Panc1 (cell line): ENCODE results near the gene SLC27A2. TPM values are rescaled to one million over a fixed set of nuclear protein-coding genes. Genes with fewer than 3 reads are reported as not detected.

Source experiments
- ATAC-seq: fragments of 200-7000 bp; cut with Tn5 transposase; 2 replicates; pipeline ENCODE4 v1.9.1; 2020; ENCODE audit warnings: mild to moderate bottlenecking, moderate library complexity
- BruUV-seq: library from RNA; stranded (reverse); fragments of 400-500 nt; replicated peaks from 2 replicates; lab custom pipeline; 2021; lab: Mats Ljungman, UMichigan
- CTCF ChIA-PET: fragments of 300-600 bp; sonication (Branson Sonifier 250); formaldehyde crosslinking; loops from one replicate; lab custom pipeline; 2022; ENCODE audit warnings: antibody characterized with exemption; lab: Charles Lee
- POLR2A ChIA-PET: fragments of 300-600 bp; sonication (Branson Sonifier 250); formaldehyde crosslinking; loops from one replicate; lab custom pipeline; 2022; ENCODE audit warnings: antibody characterized with exemption; lab: Charles Lee
- DNase-seq: peaks from one replicate; pipeline ENCODE4 v3.0.0-alpha.2; 2010; ENCODE audit warnings: low read depth, low spot score
- H3K27ac ChIP-seq: 2 replicates; pipeline ENCODE4 v1.5.1; 2011; ENCODE audit warnings: mild to moderate bottlenecking, low read length, inconsistent platforms
- H3K27me3 ChIP-seq: fragments of 200-500 bp; sonication (Bioruptor generic); 2 replicates; pipeline ENCODE4 v1.6.0; 2014; ENCODE audit warnings: low read length, inconsistent platforms; ENCODE audit not compliant: control insufficient read depth, insufficient read depth
- H3K36me3 ChIP-seq: fragments of 200-500 bp; sonication (Bioruptor generic); 2 replicates; pipeline ENCODE4 v1.5.1; 2014; ENCODE audit warnings: inconsistent platforms, mild to moderate bottlenecking, low read length, moderate library complexity; ENCODE audit not compliant: control insufficient read depth, insufficient read depth
- H3K4me1 ChIP-seq: 2 replicates; pipeline ENCODE4 v1.5.1; 2011; ENCODE audit warnings: inconsistent platforms, mild to moderate bottlenecking, low read length, moderate library complexity; ENCODE audit not compliant: control insufficient read depth, insufficient read depth
- H3K4me3 ChIP-seq, 2 experiments: 2 replicates each; pipeline ENCODE4 v1.5.1; 2011 to 2012; ENCODE audit warnings: low read depth in 2 of 2, low read length in 2 of 2, mild to moderate bottlenecking in 2 of 2, inconsistent platforms in 1 of 2, moderate library complexity in 1 of 2
- H3K9me3 ChIP-seq: fragments of 200-500 bp; sonication (Bioruptor generic); 2 replicates; pipeline ENCODE4 v1.5.1; 2014; ENCODE audit warnings: low read depth, mild to moderate bottlenecking, inconsistent platforms, low read length, moderate library complexity; ENCODE audit not compliant: control insufficient read depth, insufficient read depth
- CTCF ChIP-seq: fragments of 450-650 bp; IDR thresholded peaks from 2 replicates; pipeline ENCODE4 v1.5.1; 2017; ENCODE audit warnings: mild to moderate bottlenecking
- POLR2AphosphoS5 ChIP-seq: IDR thresholded peaks from 2 replicates; pipeline ENCODE4 v1.6.1; 2012; ENCODE audit warnings: mild to moderate bottlenecking, low read depth, low read length, moderate library complexity
- REST ChIP-seq, 2 experiments: IDR thresholded peaks; 2 replicates each; pipeline ENCODE4 v1.6.1; 2011 to 2012; ENCODE audit warnings: low read depth in 2 of 2, control low read depth in 1 of 2, low read length in 1 of 2, mild to moderate bottlenecking in 1 of 2, moderate library complexity in 1 of 2; ENCODE audit not compliant: insufficient read depth in 1 of 2
- SIN3A ChIP-seq: IDR thresholded peaks from 2 replicates; pipeline ENCODE4 v1.6.1; 2012; ENCODE audit warnings: low read depth, mild to moderate bottlenecking, low read length, moderate library complexity, borderline replicate concordance; ENCODE audit not compliant: insufficient read depth
- TCF7L2 ChIP-seq: IDR thresholded peaks from 2 replicates; pipeline ENCODE4 v1.6.1; 2011; ENCODE audit warnings: mild to moderate bottlenecking, low read depth, low read length, inconsistent platforms
- in situ Hi-C: cut with HindIII; loops from 2 replicates; pipeline ENCODE4 v1.10.0; 2016; ENCODE audit warnings: low sequenced_read_pairs, low pct_unique_long_range_greater_than_20kb
- intact Hi-C: fragments of 100-400 bp; cut with micrococcal nuclease; formaldehyde crosslinking; loops from one replicate; pipeline ENCODE4 v1.10.0; 2022; ENCODE audit not compliant: unreplicated experiment
- total RNA-seq: library from RNA; stranded (reverse); gene quantifications from one replicate; pipeline ENCODE4 v1.2.1, GENCODE V29; 2021; ENCODE audit not compliant: unreplicated experiment

Gene SLC27A2
- total RNA-seq, 1 experiment from 2014 or later: 0.18 TPM

- peaks cover 19% of the 10 kb centered on the region for H3K27me3 ChIP-seq
- DNase-seq: no peak
- intact Hi-C loops: no loop called here
- ATAC-seq: no peak
- H3K4me1 ChIP-seq: peaks cover 10% of the 10 kb centered on the region; the same call in 1 of the 2 replicates
- in situ Hi-C loops: no loop called here
- H3K36me3 ChIP-seq: no peaks in the 10 kb centered on the region
- ChIA-PET POLR2A (no interaction called here), CTCF (interaction anchor here (0.5 kb wide), 1 partner anchor 171 kb away, joined by 4 read pairs; no protein-coding TSS in a partner anchor)
- peak overlapping the region; percentile 44 to 45 for H3K4me3 ChIP-seq
- no peak for TF ChIP-seq SIN3A
- no peak for TF ChIP-seq CTCF
- no peak for TF ChIP-seq REST (IDR thresholded peaks at IDR 0.05; ENCODE audit: insufficient read depth in 1 of 2, low read depth in 2 of 2, low read length in 1 of 2)
- no peak for TF ChIP-seq TCF7L2
- no peak for TF ChIP-seq POLR2AphosphoS5
- no peaks in the 10 kb centered on the region for H3K9me3 ChIP-seq
- no peak overlapping the region for H3K27ac ChIP-seq
- no TSS peak for BruUV-seq
Observed at GRCh38 chr15:50181201-50181968, 611 bp upstream of the SLC27A2 start.

GRCh38 chr15:50182219-50183013 is 420 bp downstream of the SLC27A2 start:
- in situ Hi-C loops (no loop called here), intact Hi-C loops (no loop called here)
- POLR2A ChIA-PET: interaction anchor here (0.6 kb wide), 1 partner anchor 441 kb away, joined by 3 read pairs; no protein-coding TSS in a partner anchor
- Histone ChIP-seq H3K4me3 (peak overlapping the region; percentile 44 to 45), H3K27ac (no peak overlapping the region), H3K9me3 (no peaks in the 10 kb centered on the region), H3K4me1 (peaks cover 10% of the 10 kb centered on the region; the same call in 1 of the 2 replicates), H3K36me3 (no peaks in the 10 kb centered on the region), H3K27me3 (peaks cover 16% of the 10 kb centered on the region)
- CTCF ChIA-PET: interaction anchor here (0.6 kb wide), 1 partner anchor 52 kb away, joined by 6 read pairs; no protein-coding TSS in a partner anchor
- TF ChIP-seq REST (IDR thresholded peaks at IDR 0.05; ENCODE audit: insufficient read depth in 1 of 2, low read depth in 2 of 2, low read length in 1 of 2) (no peak), SIN3A (no peak), CTCF (peak; percentile 34; the same call in 1 of the 2 replicates), TCF7L2 (no peak), POLR2AphosphoS5 (no peak)
- BruUV-seq: no TSS peak
- ATAC-seq (peak; percentile 74), DNase-seq (no peak)
